GM19397 (cell line): ENCODE results near the gene DMRTA2.
"Not testable (repeated sequence)": the region's sequence is repeated elsewhere in the genome, so short reads cannot be mapped to it uniquely, and the experiment has no call there.

ENCODE experiments used
- ATAC-seq: cut with Tn5 transposase; IDR thresholded peaks from one replicate; pipeline ENCODE4 v1.9.1; 2021; ENCODE audit warnings: mild to moderate bottlenecking, moderate library complexity; ENCODE audit not compliant: unreplicated experiment

Gene DMRTA2

GRCh38 chr1:50393522-50394120, 29.6 kb downstream of the DMRTA2 start:
- ATAC-seq = no peak

DNA sequence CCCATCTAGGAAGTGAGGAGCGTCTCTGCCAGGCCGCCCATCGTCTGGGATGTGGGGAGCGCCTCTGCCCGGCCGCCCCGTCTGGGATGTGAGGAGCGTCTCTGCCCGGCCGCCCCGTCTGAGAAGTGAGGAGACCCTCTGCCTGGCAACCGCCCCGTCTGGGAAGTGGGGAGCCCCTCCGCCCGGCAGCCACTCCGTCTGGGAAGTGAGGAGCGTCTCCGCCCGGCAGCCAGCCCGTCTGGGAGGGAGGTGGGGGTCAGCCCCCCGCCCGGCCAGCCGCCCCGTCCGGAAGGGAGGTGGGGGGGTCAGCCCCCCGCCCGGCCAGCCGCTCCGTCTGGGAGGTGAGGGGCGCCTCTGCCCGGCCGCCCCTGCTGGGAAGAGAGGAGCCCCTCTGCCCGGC, 41.7 kb downstream of the DMRTA2 start:
- ATAC-seq = not testable (repeated sequence)

GRCh38 chr1:50378770-50379169, 44.5 kb downstream of the DMRTA2 start:
- no peak for ATAC-seq

DNA sequence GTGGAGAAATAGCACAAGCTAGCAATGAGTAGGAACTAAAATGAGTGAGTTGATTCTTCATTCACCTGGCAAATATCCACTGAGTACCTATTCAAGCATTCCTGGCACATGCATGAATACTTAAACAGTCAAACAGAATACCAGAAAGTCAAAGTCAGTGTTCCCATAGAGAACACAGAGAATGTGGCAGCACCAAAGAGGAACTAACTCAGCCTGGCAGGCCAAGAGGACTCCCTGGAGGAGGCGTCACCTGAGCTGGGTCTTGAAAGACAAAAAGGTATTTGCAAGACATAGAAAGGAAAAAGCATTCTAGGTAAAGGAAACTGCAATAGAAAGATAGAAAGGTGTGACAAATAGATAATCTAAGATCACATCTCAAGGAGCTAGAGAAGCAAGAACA, 49.7 kb downstream of the DMRTA2 start:
- no peak for ATAC-seq

DNA sequence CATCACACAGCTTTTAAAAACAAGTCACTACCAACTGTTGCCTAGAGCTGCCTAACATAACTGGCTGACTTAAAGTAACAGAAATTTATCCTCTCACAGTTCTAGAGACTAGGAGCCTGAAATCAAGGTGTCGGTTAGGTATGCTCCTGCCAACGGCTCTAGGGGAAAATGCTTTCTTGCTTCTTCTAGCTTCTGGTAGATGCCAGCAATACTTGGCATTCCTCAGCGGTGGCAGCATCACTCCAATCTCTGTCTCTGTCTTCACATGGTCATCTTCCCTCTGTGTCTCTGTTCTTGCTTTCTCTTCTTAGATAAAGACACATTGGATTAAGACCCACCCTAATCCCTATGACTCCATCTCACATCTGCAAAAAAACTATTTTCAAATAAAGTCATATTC, 51.5 kb downstream of the DMRTA2 start:
- ATAC-seq = no peak

GRCh38 chr1:50369830-50370229, 53.4 kb downstream of the DMRTA2 start:
- ATAC-seq = no peak

DNA sequence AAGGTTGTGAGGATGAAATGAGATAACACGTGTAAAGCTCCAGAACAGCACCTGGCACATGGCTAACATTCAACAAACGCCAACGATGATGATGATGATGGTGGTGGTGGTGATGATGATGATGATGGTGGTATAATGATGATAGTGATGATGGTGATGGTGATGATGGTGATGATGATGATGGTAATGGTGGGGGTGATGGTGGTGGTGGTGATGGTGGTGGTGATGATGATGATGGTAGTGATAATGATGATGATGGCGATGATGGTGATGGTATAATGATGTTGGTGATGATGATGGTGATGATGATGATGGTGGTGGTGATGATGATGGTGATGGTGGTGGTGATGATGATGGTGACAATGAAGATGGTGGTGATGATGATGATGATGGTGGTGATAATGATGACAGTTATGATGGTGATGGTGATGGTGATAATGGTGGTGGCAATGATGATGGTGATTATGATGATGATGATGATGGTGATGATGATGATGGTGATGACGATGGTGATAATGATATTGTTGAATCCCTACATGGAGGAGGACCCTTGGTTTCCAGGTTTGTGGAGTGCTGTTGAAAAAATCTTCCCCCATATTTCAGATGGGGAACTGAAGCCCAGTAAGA, 54.1 kb downstream of the DMRTA2 start:
- no peak for ATAC-seq

- ATAC-seq = no peak
Measured at GRCh38 chr1:50368179-50369007, 54.9 kb downstream of the DMRTA2 start.
